GM12874 (cell line): ENCODE data around the gene SMG6.

ENCODE experiments used
- TF ChIP-seq, protein P1 (sequence below): IDR thresholded peaks from 2 replicates; pipeline ENCODE4 v1.5.1; 2011; ENCODE audit warnings: low read depth, mild to moderate bottlenecking, control low read depth, low read length, moderate library complexity; ENCODE audit not compliant: insufficient read depth

SMG6 gene

GRCh38 chr17:2176499-2177169 is 127.0 kb downstream of the SMG6 start:
- TF ChIP-seq, protein P1, sequence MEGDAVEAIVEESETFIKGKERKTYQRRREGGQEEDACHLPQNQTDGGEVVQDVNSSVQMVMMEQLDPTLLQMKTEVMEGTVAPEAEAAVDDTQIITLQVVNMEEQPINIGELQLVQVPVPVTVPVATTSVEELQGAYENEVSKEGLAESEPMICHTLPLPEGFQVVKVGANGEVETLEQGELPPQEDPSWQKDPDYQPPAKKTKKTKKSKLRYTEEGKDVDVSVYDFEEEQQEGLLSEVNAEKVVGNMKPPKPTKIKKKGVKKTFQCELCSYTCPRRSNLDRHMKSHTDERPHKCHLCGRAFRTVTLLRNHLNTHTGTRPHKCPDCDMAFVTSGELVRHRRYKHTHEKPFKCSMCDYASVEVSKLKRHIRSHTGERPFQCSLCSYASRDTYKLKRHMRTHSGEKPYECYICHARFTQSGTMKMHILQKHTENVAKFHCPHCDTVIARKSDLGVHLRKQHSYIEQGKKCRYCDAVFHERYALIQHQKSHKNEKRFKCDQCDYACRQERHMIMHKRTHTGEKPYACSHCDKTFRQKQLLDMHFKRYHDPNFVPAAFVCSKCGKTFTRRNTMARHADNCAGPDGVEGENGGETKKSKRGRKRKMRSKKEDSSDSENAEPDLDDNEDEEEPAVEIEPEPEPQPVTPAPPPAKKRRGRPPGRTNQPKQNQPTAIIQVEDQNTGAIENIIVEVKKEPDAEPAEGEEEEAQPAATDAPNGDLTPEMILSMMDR: no peak

DNA sequence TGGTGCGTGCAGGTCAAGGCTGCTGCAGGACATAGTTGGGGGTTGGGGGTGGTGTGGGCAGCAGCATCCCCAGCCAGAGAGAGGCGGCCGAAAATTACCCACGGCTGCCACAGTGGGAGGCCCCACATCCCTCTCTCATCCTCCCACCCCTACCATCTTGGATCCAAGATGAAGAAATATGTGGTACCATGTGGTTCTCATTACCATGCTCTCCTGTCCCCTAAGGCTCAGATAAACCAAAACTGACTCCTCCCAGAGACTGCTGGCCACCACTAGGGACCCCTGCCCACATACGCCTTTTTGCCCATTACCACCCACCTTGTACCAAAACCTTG is 128.3 kb downstream of the SMG6 start:
- TF ChIP-seq, protein P1: no peak

GRCh38 chr17:2174468-2175293 is 128.9 kb downstream of the SMG6 start:
- TF ChIP-seq, protein P1: no peak

GRCh38 chr17:2174014-2174413 is 129.6 kb downstream of the SMG6 start:
- TF ChIP-seq, protein P1: no peak

DNA sequence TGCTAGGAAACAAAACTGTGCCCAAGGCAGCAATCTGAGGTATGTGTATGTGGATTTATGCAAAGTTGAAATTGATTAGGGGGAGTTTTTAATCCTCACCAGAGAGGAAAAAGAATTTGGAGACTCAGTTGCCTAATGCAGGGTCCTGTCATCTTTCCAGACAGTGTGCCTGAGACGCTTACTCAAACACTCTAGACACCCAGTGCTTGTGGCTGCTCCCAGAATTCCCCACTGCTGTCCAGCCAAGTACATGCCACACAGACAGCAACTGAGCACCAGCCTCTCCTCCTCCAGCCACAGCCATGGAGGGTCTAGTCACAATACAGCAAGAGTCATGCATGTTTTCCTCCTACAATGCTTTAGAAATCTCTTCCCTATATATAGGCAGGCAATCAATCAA is 130.6 kb downstream of the SMG6 start:
- TF ChIP-seq, protein P1: no peak

GRCh38 chr17:2172077-2172851 is 131.3 kb downstream of the SMG6 start:
- TF ChIP-seq, protein P1: no peak

GRCh38 chr17:2171702-2172076 is 131.9 kb downstream of the SMG6 start:
- TF ChIP-seq, protein P1: no peak
